GM23338 (cell line): ENCODE results near the gene INSRR. TPM values are rescaled to one million over a fixed set of nuclear protein-coding genes. Genes with fewer than 3 reads are reported as not detected.

Source experiments
- ATAC-seq: fragments of 200-7000 bp; cut with Tn5 transposase; 3 replicates; pipeline ENCODE4 v1.9.1; 2020
- DNase-seq: peaks from one replicate; pipeline ENCODE4 v3.0.0-alpha.2; 2015; ENCODE audit warnings: low spot score
- H2AFZ ChIP-seq: fragments of 200-600 bp; sonication (generic); 2 replicates; pipeline ENCODE4 v1.8.0; 2016; ENCODE audit warnings: antibody characterized with exemption, mild to moderate bottlenecking, moderate library complexity
- H3F3A ChIP-seq: fragments of 200-600 bp; sonication (generic); replicated peaks from 2 replicates; pipeline ENCODE4 v1.8.0; 2017; ENCODE audit warnings: antibody characterized with exemption, mixed run types, low read depth
- H3K27ac ChIP-seq: fragments of 200-600 bp; sonication (generic); 2 replicates; pipeline ENCODE4 v1.6.1; 2016; ENCODE audit warnings: low read depth
- H3K27me3 ChIP-seq: fragments of 200-600 bp; sonication (generic); 2 replicates; pipeline ENCODE4 v1.8.0; 2016; ENCODE audit warnings: mild to moderate bottlenecking, mixed run types, moderate library complexity; ENCODE audit not compliant: insufficient read depth
- H3K36me3 ChIP-seq: fragments of 200-600 bp; sonication (generic); 2 replicates; pipeline ENCODE4 v1.8.0; 2016; ENCODE audit warnings: mild to moderate bottlenecking; ENCODE audit not compliant: insufficient read depth
- H3K4me1 ChIP-seq: fragments of 200-600 bp; sonication (generic); 2 replicates; pipeline ENCODE4 v1.8.0; 2016; ENCODE audit warnings: mild to moderate bottlenecking, moderate library complexity; ENCODE audit not compliant: insufficient read depth
- H3K4me2 ChIP-seq: fragments of 200-600 bp; sonication (generic); 2 replicates; pipeline ENCODE4 v1.7.1; 2017; ENCODE audit warnings: mixed run types
- H3K4me3 ChIP-seq: fragments of 200-600 bp; sonication (generic); 2 replicates; pipeline ENCODE4 v1.6.1; 2016; ENCODE audit warnings: mixed run types
- H3K79me2 ChIP-seq: fragments of 200-600 bp; sonication (generic); replicated peaks from 2 replicates; pipeline ENCODE4 v1.8.0; 2017; ENCODE audit warnings: mild to moderate bottlenecking; ENCODE audit not compliant: insufficient read depth
- H3K9me2 ChIP-seq: fragments of 200-600 bp; sonication (generic); 2 replicates; pipeline ENCODE4 v1.8.0; 2017; ENCODE audit not compliant: insufficient read depth
- H4K20me1 ChIP-seq: fragments of 200-600 bp; sonication (generic); replicated peaks from 2 replicates; pipeline ENCODE4 v1.8.0; 2017; ENCODE audit warnings: mild to moderate bottlenecking; ENCODE audit not compliant: insufficient read depth
- H3K27ac Mint-ChIP-seq: 2 replicates; pipeline ENCODE4 v1.8.0; 2020; ENCODE audit warnings: inconsistent platforms, mild to moderate bottlenecking, moderate library complexity, mixed read lengths
- H3K27me3 Mint-ChIP-seq: 3 replicates; pipeline ENCODE4 v1.8.0; 2022; ENCODE audit warnings: low read depth, mild to moderate bottlenecking, moderate library complexity, mixed read lengths, inconsistent platforms; ENCODE audit not compliant: insufficient read depth, poor library complexity
- H3K36me3 Mint-ChIP-seq: 3 replicates; pipeline ENCODE4 v1.8.0; 2021; ENCODE audit warnings: low read depth, mild to moderate bottlenecking, inconsistent platforms, moderate library complexity, mixed read lengths
- H3K4me1 Mint-ChIP-seq: 3 replicates; pipeline ENCODE4 v1.8.0; 2020; ENCODE audit warnings: mild to moderate bottlenecking, inconsistent platforms, mixed read lengths
- H3K4me3 Mint-ChIP-seq: 3 replicates; pipeline ENCODE4 v1.8.0; 2021; ENCODE audit warnings: moderate library complexity, mild to moderate bottlenecking, inconsistent platforms, mixed read lengths
- H3K9me3 Mint-ChIP-seq: 3 replicates; pipeline ENCODE4 v1.8.0; 2020; ENCODE audit warnings: moderate library complexity, mild to moderate bottlenecking, inconsistent platforms, mixed read lengths
- CREB1 ChIP-seq: fragments of 250-450 bp; sonication (Bioruptor Pico); IDR thresholded peaks from 2 replicates; pipeline ENCODE4 v1.5.0; 2020; ENCODE audit warnings: low read depth, mild to moderate bottlenecking, moderate library complexity
- EZH2phosphoT487 ChIP-seq: fragments of 200-600 bp; sonication (generic); IDR thresholded peaks from one replicate; pipeline ENCODE4 v1.8.1; 2018; ENCODE audit warnings: antibody characterized with exemption; ENCODE audit not compliant: unreplicated experiment
- JUNB ChIP-seq: IDR thresholded peaks from one replicate; pipeline ENCODE4 v1.6.1; 2016; ENCODE audit warnings: antibody characterized with exemption; ENCODE audit not compliant: unreplicated experiment
- NANOG ChIP-seq: IDR thresholded peaks from 2 replicates; pipeline ENCODE4 v1.6.1; 2016; ENCODE audit warnings: antibody characterized with exemption, borderline replicate concordance
- POLR2AphosphoS5 ChIP-seq: IDR thresholded peaks from 2 replicates; pipeline ENCODE4 v1.6.1; 2016; ENCODE audit warnings: antibody characterized with exemption, low read depth
- STAT1 ChIP-seq: IDR thresholded peaks from one replicate; pipeline ENCODE4 v1.6.1; 2016; ENCODE audit warnings: antibody characterized with exemption; ENCODE audit not compliant: unreplicated experiment
- polyA plus RNA-seq: library from polyadenylated mRNA; unstranded; fragments of >200 nt; fragmentation: Nextera tagmentation; extraction: Ambion mirVana; gene quantifications from 2 replicates; pipeline ENCODE4 v1.2.1, GENCODE V29; 2016
- total RNA-seq: library from RNA; depleted of rRNA; stranded (reverse); fragments of >200 nt; shearing (Covaris generic); gene quantifications from 2 replicates; pipeline ENCODE4 v1.2.3, GENCODE V29; 2014
- TF ChIP-seq, protein P1 (sequence below), 2 experiments: fragments of 200-600 bp in 1 of 2; sonication (generic) in 1 of 2; conservative IDR thresholded peaks; 2 replicates each; pipeline versions ENCODE4 v1.5.1 to v1.6.1; 2016 to 2017; ENCODE audit warnings: antibody characterized with exemption in 2 of 2, low read depth in 2 of 2, mild to moderate bottlenecking in 2 of 2, moderate library complexity in 1 of 2
- TF ChIP-seq, protein P2 (sequence below): IDR thresholded peaks from 2 replicates; pipeline ENCODE4 v1.6.1; 2016; ENCODE audit warnings: antibody characterized with exemption
- TF ChIP-seq, protein P3 (sequence below): IDR thresholded peaks from one replicate; pipeline ENCODE4 v1.6.1; 2018; ENCODE audit warnings: antibody characterized with exemption; ENCODE audit not compliant: unreplicated experiment

INSRR gene
- total and polyA plus RNA-seq, 2 experiments from 2014 or later, result not detected

DNA sequence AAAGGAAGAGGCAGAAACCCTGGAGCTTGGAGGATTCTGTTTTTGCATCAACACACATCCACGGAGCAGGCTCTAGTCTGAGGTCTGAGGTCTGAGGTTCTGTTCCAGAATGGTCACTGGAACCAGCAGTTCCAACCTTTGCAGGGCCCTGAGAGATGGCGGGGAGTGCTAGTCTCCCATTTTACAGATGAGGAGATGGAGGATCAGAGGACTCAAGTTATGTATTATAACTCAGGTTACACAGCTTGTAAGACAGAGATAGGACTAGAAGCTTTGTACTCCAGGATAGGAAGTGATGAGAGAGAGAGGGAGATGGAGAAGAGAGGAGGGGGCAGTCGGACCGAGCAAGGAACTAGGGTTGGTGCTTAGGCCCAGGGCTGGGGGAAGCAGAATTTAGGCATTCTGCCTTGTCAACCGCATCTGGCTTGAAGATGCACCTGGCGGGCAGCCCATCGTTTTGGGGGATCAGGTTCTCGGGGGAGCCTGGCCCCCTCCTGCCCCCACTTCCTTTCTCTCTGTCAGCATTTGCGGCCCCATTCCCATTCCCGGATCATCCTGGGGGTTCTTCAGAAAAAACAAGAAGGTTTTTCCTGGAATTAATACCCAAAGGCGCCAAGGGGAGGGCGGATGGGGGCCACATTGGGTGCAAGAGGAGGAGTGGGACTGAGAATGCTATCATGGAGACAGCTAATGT is 40.2 kb upstream of the INSRR start:
- DNase-seq, result no peak
- no peak overlapping the region for H3K27ac Mint-ChIP-seq
- no peak for ATAC-seq
- peaks cover 30% of the 10 kb centered on the region for H3K4me1 Mint-ChIP-seq
- Histone ChIP-seq H3K4me3 (no peak overlapping the region), H3K4me2 (no peak overlapping the region), H2AFZ (no peak overlapping the region), H3F3A (no peaks in the 10 kb centered on the region), H3K27ac (no peak overlapping the region), H3K79me2 (no peaks in the 10 kb centered on the region), H3K27me3 (peaks cover 19% of the 10 kb centered on the region), H4K20me1 (no peaks in the 10 kb centered on the region; the same call in 1 of the 2 replicates), H3K4me1 (peaks cover 3% of the 10 kb centered on the region; the same call in 1 of the 2 replicates), H3K9me2 (no peaks in the 10 kb centered on the region), H3K36me3 (no peaks in the 10 kb centered on the region)
- H3K36me3 Mint-ChIP-seq, result no peaks in the 10 kb centered on the region
- no peak overlapping the region for H3K4me3 Mint-ChIP-seq
- H3K27me3 Mint-ChIP-seq, result peaks cover 27% of the 10 kb centered on the region
- H3K9me3 Mint-ChIP-seq, result no peaks in the 10 kb centered on the region
- TF ChIP-seq EZH2phosphoT487 (no peak), STAT1 (no peak), CREB1 (CRISPR knock-in tag) (no peak), JUNB (no peak), NANOG (no peak), POLR2AphosphoS5 (no peak)
- TF ChIP-seq, protein P1, sequence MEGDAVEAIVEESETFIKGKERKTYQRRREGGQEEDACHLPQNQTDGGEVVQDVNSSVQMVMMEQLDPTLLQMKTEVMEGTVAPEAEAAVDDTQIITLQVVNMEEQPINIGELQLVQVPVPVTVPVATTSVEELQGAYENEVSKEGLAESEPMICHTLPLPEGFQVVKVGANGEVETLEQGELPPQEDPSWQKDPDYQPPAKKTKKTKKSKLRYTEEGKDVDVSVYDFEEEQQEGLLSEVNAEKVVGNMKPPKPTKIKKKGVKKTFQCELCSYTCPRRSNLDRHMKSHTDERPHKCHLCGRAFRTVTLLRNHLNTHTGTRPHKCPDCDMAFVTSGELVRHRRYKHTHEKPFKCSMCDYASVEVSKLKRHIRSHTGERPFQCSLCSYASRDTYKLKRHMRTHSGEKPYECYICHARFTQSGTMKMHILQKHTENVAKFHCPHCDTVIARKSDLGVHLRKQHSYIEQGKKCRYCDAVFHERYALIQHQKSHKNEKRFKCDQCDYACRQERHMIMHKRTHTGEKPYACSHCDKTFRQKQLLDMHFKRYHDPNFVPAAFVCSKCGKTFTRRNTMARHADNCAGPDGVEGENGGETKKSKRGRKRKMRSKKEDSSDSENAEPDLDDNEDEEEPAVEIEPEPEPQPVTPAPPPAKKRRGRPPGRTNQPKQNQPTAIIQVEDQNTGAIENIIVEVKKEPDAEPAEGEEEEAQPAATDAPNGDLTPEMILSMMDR (conservative IDR thresholded peaks at IDR 0.05; ENCODE audit: low read depth in 2 of 2), result no peak
- TF ChIP-seq, protein P2, sequence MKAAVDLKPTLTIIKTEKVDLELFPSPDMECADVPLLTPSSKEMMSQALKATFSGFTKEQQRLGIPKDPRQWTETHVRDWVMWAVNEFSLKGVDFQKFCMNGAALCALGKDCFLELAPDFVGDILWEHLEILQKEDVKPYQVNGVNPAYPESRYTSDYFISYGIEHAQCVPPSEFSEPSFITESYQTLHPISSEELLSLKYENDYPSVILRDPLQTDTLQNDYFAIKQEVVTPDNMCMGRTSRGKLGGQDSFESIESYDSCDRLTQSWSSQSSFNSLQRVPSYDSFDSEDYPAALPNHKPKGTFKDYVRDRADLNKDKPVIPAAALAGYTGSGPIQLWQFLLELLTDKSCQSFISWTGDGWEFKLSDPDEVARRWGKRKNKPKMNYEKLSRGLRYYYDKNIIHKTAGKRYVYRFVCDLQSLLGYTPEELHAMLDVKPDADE, result no peak
- TF ChIP-seq, protein P3, sequence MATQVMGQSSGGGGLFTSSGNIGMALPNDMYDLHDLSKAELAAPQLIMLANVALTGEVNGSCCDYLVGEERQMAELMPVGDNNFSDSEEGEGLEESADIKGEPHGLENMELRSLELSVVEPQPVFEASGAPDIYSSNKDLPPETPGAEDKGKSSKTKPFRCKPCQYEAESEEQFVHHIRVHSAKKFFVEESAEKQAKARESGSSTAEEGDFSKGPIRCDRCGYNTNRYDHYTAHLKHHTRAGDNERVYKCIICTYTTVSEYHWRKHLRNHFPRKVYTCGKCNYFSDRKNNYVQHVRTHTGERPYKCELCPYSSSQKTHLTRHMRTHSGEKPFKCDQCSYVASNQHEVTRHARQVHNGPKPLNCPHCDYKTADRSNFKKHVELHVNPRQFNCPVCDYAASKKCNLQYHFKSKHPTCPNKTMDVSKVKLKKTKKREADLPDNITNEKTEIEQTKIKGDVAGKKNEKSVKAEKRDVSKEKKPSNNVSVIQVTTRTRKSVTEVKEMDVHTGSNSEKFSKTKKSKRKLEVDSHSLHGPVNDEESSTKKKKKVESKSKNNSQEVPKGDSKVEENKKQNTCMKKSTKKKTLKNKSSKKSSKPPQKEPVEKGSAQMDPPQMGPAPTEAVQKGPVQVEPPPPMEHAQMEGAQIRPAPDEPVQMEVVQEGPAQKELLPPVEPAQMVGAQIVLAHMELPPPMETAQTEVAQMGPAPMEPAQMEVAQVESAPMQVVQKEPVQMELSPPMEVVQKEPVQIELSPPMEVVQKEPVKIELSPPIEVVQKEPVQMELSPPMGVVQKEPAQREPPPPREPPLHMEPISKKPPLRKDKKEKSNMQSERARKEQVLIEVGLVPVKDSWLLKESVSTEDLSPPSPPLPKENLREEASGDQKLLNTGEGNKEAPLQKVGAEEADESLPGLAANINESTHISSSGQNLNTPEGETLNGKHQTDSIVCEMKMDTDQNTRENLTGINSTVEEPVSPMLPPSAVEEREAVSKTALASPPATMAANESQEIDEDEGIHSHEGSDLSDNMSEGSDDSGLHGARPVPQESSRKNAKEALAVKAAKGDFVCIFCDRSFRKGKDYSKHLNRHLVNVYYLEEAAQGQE, result no peak
